GM23248 (cell line): ENCODE measurements around the gene DGKA.

Experiments used
- EZH2 ChIP-seq: fragments of 200-600 bp; sonication (generic); IDR thresholded peaks from 2 replicates; pipeline ENCODE4 v1.6.1; 2018; ENCODE audit warnings: antibody characterized with exemption, mild to moderate bottlenecking; ENCODE audit not compliant: insufficient read depth, poor library complexity, severe bottlenecking
- EZH2phosphoT487 ChIP-seq: fragments of 200-600 bp; sonication (generic); IDR thresholded peaks from 2 replicates; pipeline ENCODE4 v1.6.1; 2018; ENCODE audit warnings: antibody characterized with exemption, moderate library complexity, mild to moderate bottlenecking, low read depth; ENCODE audit not compliant: insufficient read depth

DNA sequence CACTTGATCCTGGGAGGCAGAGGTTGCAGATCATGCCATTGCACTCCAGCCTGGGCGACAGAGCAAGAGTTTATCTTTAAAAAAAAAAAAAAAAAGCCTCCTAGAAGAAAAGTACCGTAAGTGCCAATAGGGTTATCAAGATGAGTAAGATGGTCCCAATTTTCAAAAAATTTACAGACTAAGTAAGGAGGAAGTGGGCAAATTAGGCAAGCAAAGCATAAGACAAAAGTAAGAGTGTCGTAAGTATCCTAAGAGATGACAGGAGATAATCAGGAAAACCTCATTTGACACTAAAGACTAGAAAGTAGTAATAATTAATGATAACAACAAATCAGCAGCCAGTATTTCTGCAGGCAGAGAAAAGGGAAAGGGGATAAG, 15.5 kb upstream of the DGKA start:
- no peak for TF ChIP-seq EZH2
- no peak for TF ChIP-seq EZH2phosphoT487
